Sigmoid colon (tissue), 4 donors: ENCODE results near the gene GABRD.

ENCODE experiments used
- CTCF ChIP-seq, 4 experiments: fragments of 450-650 bp in 3 of 4; fragments of 200-600 bp in 1 of 4; IDR thresholded peaks; one replicate each; pipeline ENCODE4 v1.5.1; 2016 to 2019; ENCODE audit warnings: antibody characterized with exemption in 4 of 4, mild to moderate bottlenecking in 3 of 4, moderate library complexity in 2 of 4
- POLR2AphosphoS5 ChIP-seq, 4 donors: sonication (generic); formaldehyde crosslinking; IDR thresholded peaks; one replicate each; pipeline ENCODE4 v1.6.1; 2017; ENCODE audit warnings: antibody characterized with exemption in 4 of 4

GRCh38 chr1:2050793-2051682 is 31.9 kb downstream of the GABRD start:
- TF ChIP-seq CTCF (IDR thresholded peaks at IDR 0.05) (no peak), POLR2AphosphoS5 (IDR thresholded peaks at IDR 0.05) (no peak)
